ENCODE results near the gene NDUFS1. TPM values are rescaled to one million over a fixed set of nuclear protein-coding genes. Genes with fewer than 3 reads are reported as not detected.
A peak's percentile ranks its signal among the peaks of the same experiment; 100 is the strongest.

Gene NDUFS1
- total and polyA plus RNA-seq, 10 of the 15 experiments (the other 5 are each of a cell fraction or from before 2014, with no cell fraction given): 62.6 to 108 (median 90.4) TPM

DNA sequence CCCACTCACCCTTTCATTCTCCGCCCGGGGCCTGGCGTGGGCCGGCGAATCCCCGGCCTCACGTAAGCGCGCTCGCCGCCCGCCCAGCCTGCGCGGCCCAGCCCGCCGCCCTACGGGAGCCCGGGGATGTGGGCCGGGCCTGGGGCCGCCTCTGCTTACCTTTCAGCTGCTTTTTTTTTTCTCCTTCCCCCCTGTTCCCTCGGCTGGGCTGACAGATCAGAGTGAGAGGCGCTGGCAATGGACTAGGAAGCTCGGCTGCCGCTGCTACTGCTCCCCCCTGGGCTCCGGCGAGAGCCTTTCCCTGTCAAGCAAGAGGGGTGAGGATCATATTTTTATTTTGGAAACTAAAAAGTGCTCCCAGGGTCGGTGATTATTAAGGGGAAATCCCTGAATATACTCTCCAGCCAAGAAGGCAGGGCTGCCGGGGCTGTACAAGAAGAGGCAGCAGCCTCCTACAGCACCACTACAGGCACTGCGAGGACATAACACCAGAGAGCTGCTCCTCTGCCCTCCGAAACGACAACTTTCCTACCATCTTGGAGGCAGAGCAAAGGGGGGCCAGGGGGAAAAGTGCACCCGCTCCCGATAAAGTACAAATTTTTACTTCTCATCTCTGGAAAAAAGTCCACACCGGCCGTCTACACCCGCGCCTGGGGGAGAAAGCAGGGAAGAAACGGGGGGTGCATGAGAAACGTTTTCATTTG is 73.3 kb downstream of the NDUFS1 start, which contains the start of gene INO80D (continued):
- TF ChIP-seq BRCA1 (IDR thresholded peaks at IDR 0.05; ENCODE audit: low read depth, low read length) (no peak), NFIC (IDR thresholded peaks at IDR 0.05; ENCODE audit: low read depth, low read length) (0 out of 2 replicates have a peak, but pooled peaks have one; percentile 17), BHLHE40 (IDR thresholded peaks at IDR 0.05; ENCODE audit: borderline replicate concordance in 1 of 2, low read depth in 2 of 2, low read length in 1 of 2) (no peak), PAX8 (IDR thresholded peaks at IDR 0.05) (peak; percentile 73; the same call in 1 of the 2 replicates), BCL11A (IDR thresholded peaks at IDR 0.05; ENCODE audit: low read depth, low read length) (no peak), KAT2A (conservative IDR thresholded peaks at IDR 0.05; ENCODE audit: control insufficient read depth, low read depth, low read length) (no peak), SIN3A (IDR thresholded peaks at IDR 0.05; ENCODE audit: low read depth, low read length) (peak; percentile 71; the same call in 1 of the 2 replicates), ASH2L (IDR thresholded peaks at IDR 0.05; ENCODE audit: borderline replicate concordance, low read depth) (0 out of 2 replicates have a peak, but pooled peaks have one; percentile 35), MEF2A (IDR thresholded peaks at IDR 0.05; ENCODE audit: insufficient read depth, low read depth, low read length) (0 out of 2 replicates have a peak, but pooled peaks have one; percentile 13), POLR2A (IDR thresholded peaks at IDR 0.05; ENCODE audit: low read depth, low read length) (peak; percentile 82), MXI1 (IDR thresholded peaks at IDR 0.05; ENCODE audit: low read depth, low read length) (peak; percentile 70), TCF3 (IDR thresholded peaks at IDR 0.05; ENCODE audit: borderline replicate concordance, insufficient read depth, low read depth, low read length) (0 out of 2 replicates have a peak, but pooled peaks have one; percentile 18), CBFB (IDR thresholded peaks at IDR 0.05; ENCODE audit: low read depth) (no peak), CBX3 (IDR thresholded peaks at IDR 0.05; ENCODE audit: borderline replicate concordance, low read depth) (no peak), ZBED1 (IDR thresholded peaks at IDR 0.05; ENCODE audit: borderline replicate concordance) (no peak), EGR1 (IDR thresholded peaks at IDR 0.05; ENCODE audit: borderline replicate concordance in 1 of 2, low read depth in 2 of 2, low read length in 2 of 2) (no peak), GABPA (IDR thresholded peaks at IDR 0.05; ENCODE audit: low read depth) (no peak), ZNF207 (IDR thresholded peaks at IDR 0.05; ENCODE audit: borderline replicate concordance) (no peak; the same call in 1 of the 2 replicates), CHD2 (IDR thresholded peaks at IDR 0.05; ENCODE audit: borderline replicate concordance, low read depth, low read length) (no peak)
- TF ChIP-seq, protein P1, sequence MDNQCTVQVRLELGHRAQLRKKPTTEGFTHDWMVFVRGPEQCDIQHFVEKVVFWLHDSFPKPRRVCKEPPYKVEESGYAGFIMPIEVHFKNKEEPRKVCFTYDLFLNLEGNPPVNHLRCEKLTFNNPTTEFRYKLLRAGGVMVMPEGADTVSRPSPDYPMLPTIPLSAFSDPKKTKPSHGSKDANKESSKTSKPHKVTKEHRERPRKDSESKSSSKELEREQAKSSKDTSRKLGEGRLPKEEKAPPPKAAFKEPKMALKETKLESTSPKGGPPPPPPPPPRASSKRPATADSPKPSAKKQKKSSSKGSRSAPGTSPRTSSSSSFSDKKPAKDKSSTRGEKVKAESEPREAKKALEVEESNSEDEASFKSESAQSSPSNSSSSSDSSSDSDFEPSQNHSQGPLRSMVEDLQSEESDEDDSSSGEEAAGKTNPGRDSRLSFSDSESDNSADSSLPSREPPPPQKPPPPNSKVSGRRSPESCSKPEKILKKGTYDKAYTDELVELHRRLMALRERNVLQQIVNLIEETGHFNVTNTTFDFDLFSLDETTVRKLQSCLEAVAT (IDR thresholded peaks at IDR 0.05): peak; percentile 74
- TF ChIP-seq, protein P2, sequence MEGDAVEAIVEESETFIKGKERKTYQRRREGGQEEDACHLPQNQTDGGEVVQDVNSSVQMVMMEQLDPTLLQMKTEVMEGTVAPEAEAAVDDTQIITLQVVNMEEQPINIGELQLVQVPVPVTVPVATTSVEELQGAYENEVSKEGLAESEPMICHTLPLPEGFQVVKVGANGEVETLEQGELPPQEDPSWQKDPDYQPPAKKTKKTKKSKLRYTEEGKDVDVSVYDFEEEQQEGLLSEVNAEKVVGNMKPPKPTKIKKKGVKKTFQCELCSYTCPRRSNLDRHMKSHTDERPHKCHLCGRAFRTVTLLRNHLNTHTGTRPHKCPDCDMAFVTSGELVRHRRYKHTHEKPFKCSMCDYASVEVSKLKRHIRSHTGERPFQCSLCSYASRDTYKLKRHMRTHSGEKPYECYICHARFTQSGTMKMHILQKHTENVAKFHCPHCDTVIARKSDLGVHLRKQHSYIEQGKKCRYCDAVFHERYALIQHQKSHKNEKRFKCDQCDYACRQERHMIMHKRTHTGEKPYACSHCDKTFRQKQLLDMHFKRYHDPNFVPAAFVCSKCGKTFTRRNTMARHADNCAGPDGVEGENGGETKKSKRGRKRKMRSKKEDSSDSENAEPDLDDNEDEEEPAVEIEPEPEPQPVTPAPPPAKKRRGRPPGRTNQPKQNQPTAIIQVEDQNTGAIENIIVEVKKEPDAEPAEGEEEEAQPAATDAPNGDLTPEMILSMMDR (IDR thresholded peaks at IDR 0.05 in 2 of 3, conservative IDR thresholded peaks at IDR 0.05 in 1 of 3; ENCODE audit: control insufficient read depth in 2 of 3, extremely low read depth in 1 of 3, insufficient read depth in 1 of 3, low read depth in 3 of 3, low read length in 3 of 3): peak; percentile 56 to 70 (median 62)
- TF ChIP-seq, protein P3, sequence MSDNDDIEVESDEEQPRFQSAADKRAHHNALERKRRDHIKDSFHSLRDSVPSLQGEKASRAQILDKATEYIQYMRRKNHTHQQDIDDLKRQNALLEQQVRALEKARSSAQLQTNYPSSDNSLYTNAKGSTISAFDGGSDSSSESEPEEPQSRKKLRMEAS (IDR thresholded peaks at IDR 0.05; ENCODE audit: low read depth, low read length): no peak
- TF ChIP-seq, protein P4, sequence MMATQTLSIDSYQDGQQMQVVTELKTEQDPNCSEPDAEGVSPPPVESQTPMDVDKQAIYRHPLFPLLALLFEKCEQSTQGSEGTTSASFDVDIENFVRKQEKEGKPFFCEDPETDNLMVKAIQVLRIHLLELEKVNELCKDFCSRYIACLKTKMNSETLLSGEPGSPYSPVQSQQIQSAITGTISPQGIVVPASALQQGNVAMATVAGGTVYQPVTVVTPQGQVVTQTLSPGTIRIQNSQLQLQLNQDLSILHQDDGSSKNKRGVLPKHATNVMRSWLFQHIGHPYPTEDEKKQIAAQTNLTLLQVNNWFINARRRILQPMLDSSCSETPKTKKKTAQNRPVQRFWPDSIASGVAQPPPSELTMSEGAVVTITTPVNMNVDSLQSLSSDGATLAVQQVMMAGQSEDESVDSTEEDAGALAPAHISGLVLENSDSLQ (IDR thresholded peaks at IDR 0.05): peak; percentile 16; the same call in 1 of the 2 replicates

Measured in GM12878 (cell line).